Measurements from ENCODE around the gene QPCTL. TPM values are rescaled to one million over a fixed set of nuclear protein-coding genes. Genes with fewer than 3 reads are reported as not detected.
A peak's percentile ranks its signal among the peaks of the same experiment; 100 is the strongest.

QPCTL gene
- total and polyA plus RNA-seq, 10 of the 15 experiments (the other 5 are each of a cell fraction or from before 2014, with no cell fraction given): 1.1 to 22.6 (median 11.2) TPM

GRCh38 chr19:45681391-45682015 is 11.0 kb upstream of the QPCTL start (continued):
- TF ChIP-seq MYB (IDR thresholded peaks at IDR 0.05; ENCODE audit: borderline replicate concordance, low read depth, low read length): no peak
- no peak for TF ChIP-seq BMI1 (IDR thresholded peaks at IDR 0.05; ENCODE audit: borderline replicate concordance)
- no peak for TF ChIP-seq ZNF622 (IDR thresholded peaks at IDR 0.05)
- TF ChIP-seq ELK1 (IDR thresholded peaks at IDR 0.05; ENCODE audit: low read depth, low read length): no peak
- no peak for TF ChIP-seq ZNF274 (IDR thresholded peaks at IDR 0.05; ENCODE audit: insufficient read depth, insufficient read length)
- no peak for TF ChIP-seq SREBF1 (IDR thresholded peaks at IDR 0.05; ENCODE audit: low read length)
- TF ChIP-seq ZZZ3 (IDR thresholded peaks at IDR 0.05; ENCODE audit: control insufficient read depth, insufficient read length, low read depth): no peak
- no peak for TF ChIP-seq SUPT20H (IDR thresholded peaks at IDR 0.05; ENCODE audit: borderline replicate concordance, control insufficient read depth, low read depth, low read length)
- TF ChIP-seq MYC (IDR thresholded peaks at IDR 0.05; ENCODE audit: insufficient read depth, insufficient read length, insufficient replicate concordance, low read length, severe bottlenecking): no peak
- TF ChIP-seq GATAD2B (conservative IDR thresholded peaks at IDR 0.05; ENCODE audit: low read depth): peak; percentile 87
- no peak for TF ChIP-seq USF2 (IDR thresholded peaks at IDR 0.05; ENCODE audit: borderline replicate concordance, low read depth, low read length)
- TF ChIP-seq SMAD1 (IDR thresholded peaks at IDR 0.05; ENCODE audit: low read depth, partially characterized antibody): no peak
- TF ChIP-seq SMARCA5 (IDR thresholded peaks at IDR 0.05): peak; percentile 89; the same call in 1 of the 2 replicates
- TF ChIP-seq EGR1 (IDR thresholded peaks at IDR 0.05; ENCODE audit: borderline replicate concordance in 1 of 2, low read depth in 2 of 2, low read length in 2 of 2): 0 out of 3 replicates have a peak, but pooled peaks of 1 of the 2 experiments have one; percentile 28
- TF ChIP-seq SIX5 (IDR thresholded peaks at IDR 0.05; ENCODE audit: low read depth, low read length, severe bottlenecking): no peak
- no peak for TF ChIP-seq FOXM1 (IDR thresholded peaks at IDR 0.05; ENCODE audit: low read depth, low read length)
- TF ChIP-seq CBX3 (IDR thresholded peaks at IDR 0.05; ENCODE audit: borderline replicate concordance, low read depth): no peak
- TF ChIP-seq MEF2B (IDR thresholded peaks at IDR 0.05; ENCODE audit: partially characterized antibody, poor library complexity, severe bottlenecking): no peak
- peak; percentile 76 for TF ChIP-seq SMC3 (IDR thresholded peaks at IDR 0.05; ENCODE audit: borderline replicate concordance, low read length)
- TF ChIP-seq KAT2A (conservative IDR thresholded peaks at IDR 0.05; ENCODE audit: control insufficient read depth, low read depth, low read length): no peak
- TF ChIP-seq SP1 (IDR thresholded peaks at IDR 0.05; ENCODE audit: low read depth, low read length): no peak
- no peak for TF ChIP-seq ATF2 (IDR thresholded peaks at IDR 0.05; ENCODE audit: low read length)
- TF ChIP-seq E4F1 (IDR thresholded peaks at IDR 0.05; ENCODE audit: borderline replicate concordance, partially characterized antibody): no peak
- TF ChIP-seq E2F4 (IDR thresholded peaks at IDR 0.05; ENCODE audit: low read depth, low read length): no peak
